ENCODE data around the gene SLC39A12.

- TF ChIP-seq CTCF (optimal IDR thresholded peaks at IDR 0.05 in 1 of 3, IDR thresholded peaks at IDR 0.05 in 1 of 3, conservative IDR thresholded peaks at IDR 0.05 in 1 of 3; ENCODE audit: extremely low read depth in 1 of 3, insufficient read depth in 2 of 3, low read length in 3 of 3): no peak
- TF ChIP-seq EZH2 (IDR thresholded peaks at IDR 0.05; ENCODE audit: low read length): no peak
Observed at GRCh38 chr10:18005445-18005780, 53.7 kb downstream of the SLC39A12 start.

All from keratinocyte (primary cell).